Ascending aorta (tissue), 2 donors: ENCODE results near the gene RAP1A. TPM values are rescaled to one million over a fixed set of nuclear protein-coding genes. Genes with fewer than 3 reads are reported as not detected.

Experiments
- DNase-seq, 2 donors: peaks; one replicate each; pipeline ENCODE4 v3.0.0-alpha.2; 2019; ENCODE audit warnings: low spot score in 2 of 2
- H3K27ac ChIP-seq, 2 donors: fragments of 200-600 bp; sonication (generic); one replicate each; pipeline ENCODE4 v1.5.1; 2016 to 2017; ENCODE audit warnings: mild to moderate bottlenecking in 1 of 2
- H3K27me3 ChIP-seq: fragments of 200-600 bp; sonication (generic); one replicate; pipeline ENCODE4 v1.5.1; 2017
- H3K36me3 ChIP-seq, 2 donors: fragments of 200-600 bp; sonication (generic); one replicate each; pipeline ENCODE4 v1.5.1; 2016
- H3K4me1 ChIP-seq, 2 donors: fragments of 200-600 bp; sonication (generic); one replicate each; pipeline ENCODE4 v1.5.1; 2016 to 2017; ENCODE audit warnings: mild to moderate bottlenecking in 1 of 2
- H3K4me3 ChIP-seq, 2 donors: fragments of 200-600 bp; sonication (generic); one replicate each; pipeline ENCODE4 v1.5.1; 2016 to 2017; ENCODE audit warnings: mild to moderate bottlenecking in 1 of 2
- H3K9me3 ChIP-seq, 2 donors: fragments of 200-600 bp; sonication (generic); one replicate each; pipeline ENCODE4 v1.5.1; 2016
- CTCF ChIP-seq, 3 experiments: fragments of 200-600 bp in 2 of 3; fragments of 450-650 bp in 1 of 3; sonication (generic) in 2 of 3; IDR thresholded peaks; one replicate each; pipeline ENCODE4 v1.5.1; 2016 to 2019; ENCODE audit warnings: antibody characterized with exemption in 3 of 3, mild to moderate bottlenecking in 1 of 3, moderate library complexity in 1 of 3
- intact Hi-C: fragments of 100-400 bp; cut with DNase I; formaldehyde crosslinking; loops from one replicate; pipeline ENCODE4 v1.15.1; 2023
- total RNA-seq: library from RNA; depleted of rRNA; stranded (reverse); fragments of >200 nt; gene quantifications from one replicate; pipeline ENCODE4 v1.1.0, GENCODE V29; 2016

The RAP1A gene
- total RNA-seq, 1 donor from 2014 or later: 44.1 TPM

GRCh38 chr1:111621050-111621449 lies 1.5 kb downstream of the RAP1A start:
- DNase-seq: no peak
- Histone ChIP-seq H3K4me1 (peaks cover 10 to 33% of the 10 kb centered on the region in 2 donors), H3K36me3 (no peaks in the 10 kb centered on the region), H3K27ac (peak overlapping the region; percentile 98 to 99), H3K27me3 (no peaks in the 10 kb centered on the region), H3K4me3 (peak overlapping the region; percentile 92 to 96), H3K9me3 (no peaks in the 10 kb centered on the region)
- TF ChIP-seq CTCF (IDR thresholded peaks at IDR 0.05): no peak
- intact Hi-C loops: loop anchor here (2.0 kb wide), 1 partner anchor 118 kb away; the partner anchor contains the start of gene INKA2

GRCh38 chr1:111622166-111622565 lies 2.6 kb downstream of the RAP1A start:
- Histone ChIP-seq H3K4me3 (peak overlapping the region in 1 of 2 donors; percentile 92), H3K27ac (peak overlapping the region; percentile 24 to 98), H3K27me3 (no peaks in the 10 kb centered on the region), H3K36me3 (no peaks in the 10 kb centered on the region), H3K9me3 (no peaks in the 10 kb centered on the region), H3K4me1 (peaks cover 10 to 35% of the 10 kb centered on the region in 2 donors)
- no peak for DNase-seq
- intact Hi-C loops: no loop called here
- TF ChIP-seq CTCF (IDR thresholded peaks at IDR 0.05): no peak

DNA sequence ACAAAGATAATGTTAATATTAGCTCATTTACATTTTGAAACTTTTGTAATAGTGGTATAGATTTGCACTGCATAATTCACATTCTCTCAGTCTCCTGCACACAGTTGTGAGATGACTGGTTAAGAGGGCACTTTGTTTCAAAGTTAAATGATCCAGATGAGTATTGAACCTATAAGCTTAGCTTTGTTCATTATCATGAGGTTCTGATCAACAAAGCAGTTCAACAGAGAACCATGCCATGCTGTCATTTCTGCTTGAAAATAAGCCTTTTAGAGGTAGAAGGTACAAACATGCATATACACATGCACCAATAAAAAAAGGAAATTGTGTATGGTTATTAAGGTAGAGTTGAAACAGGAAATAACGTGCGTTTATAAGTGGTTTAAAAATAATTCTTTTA lies 4.8 kb downstream of the RAP1A start:
- intact Hi-C loops: no loop called here
- Histone ChIP-seq H3K9me3 (no peaks in the 10 kb centered on the region), H3K27ac (no peak overlapping the region), H3K4me1 (peaks cover 6 to 51% of the 10 kb centered on the region in 2 donors), H3K36me3 (no peaks in the 10 kb centered on the region), H3K27me3 (no peaks in the 10 kb centered on the region), H3K4me3 (peak overlapping the region in 1 of 2 donors; percentile 19)
- no peak for DNase-seq
- no peak for TF ChIP-seq CTCF (IDR thresholded peaks at IDR 0.05)

- H3K36me3 ChIP-seq: no peaks in the 10 kb centered on the region
- H3K27ac ChIP-seq: no peak overlapping the region
- no peak for TF ChIP-seq CTCF (IDR thresholded peaks at IDR 0.05)
- peaks cover 6 to 59% of the 10 kb centered on the region in 2 donors for H3K4me1 ChIP-seq
- no peaks in the 10 kb centered on the region for H3K9me3 ChIP-seq
- DNase-seq: no peak
- H3K27me3 ChIP-seq: no peaks in the 10 kb centered on the region
- no peak overlapping the region for H3K4me3 ChIP-seq
- intact Hi-C loops: no loop called here
Observed at GRCh38 chr1:111625276-111625675, 5.7 kb downstream of the RAP1A start.

- Histone ChIP-seq H3K27me3 (no peaks in the 10 kb centered on the region), H3K4me3 (no peak overlapping the region), H3K27ac (peak overlapping the region in 1 of 2 donors; percentile 22), H3K4me1 (peaks cover 4 to 56% of the 10 kb centered on the region in 2 donors), H3K9me3 (no peaks in the 10 kb centered on the region), H3K36me3 (no peaks in the 10 kb centered on the region)
- no peak for TF ChIP-seq CTCF (IDR thresholded peaks at IDR 0.05)
- intact Hi-C loops: no loop called here
- DNase-seq: no peak
Observed at GRCh38 chr1:111628153-111628552, 8.6 kb downstream of the RAP1A start.
